IMR-90 (cell line): ENCODE measurements around the gene C1orf87. TPM values are rescaled to one million over a fixed set of nuclear protein-coding genes. Genes with fewer than 3 reads are reported as not detected.

Experiments used
- ATAC-seq: fragments of 200-7000 bp; cut with Tn5 transposase; 2 replicates; pipeline ENCODE4 v1.9.1; 2020; ENCODE audit warnings: low read depth, mild to moderate bottlenecking, moderate library complexity
- BruUV-seq: library from RNA; stranded (reverse); fragments of 400-500 nt; replicated peaks from 2 replicates; lab custom pipeline; 2021; lab: Mats Ljungman, UMichigan
- CTCF ChIA-PET: fragments of 300-600 bp; formaldehyde crosslinking; extraction: SDS; loops from one replicate; lab custom pipeline; 2021; ENCODE audit warnings: antibody characterized with exemption; lab: Yijun Ruan, JAX
- POLR2A ChIA-PET: fragments of 300-600 bp; sonication (Branson Sonifier 250); formaldehyde crosslinking; loops from one replicate; lab custom pipeline; 2022; ENCODE audit warnings: antibody characterized with exemption; ENCODE audit not compliant: unreplicated experiment; lab: Charles Lee
- DNase-seq: peaks from one replicate; pipeline ENCODE4 v3.0.0; 2013
- H2AFZ ChIP-seq: replicated peaks from 2 replicates; pipeline ENCODE3; 2013; ENCODE audit warnings: low read length, mild to moderate bottlenecking; ENCODE audit not compliant: poor library complexity
- H2AK5ac ChIP-seq: 2 replicates; pipeline ENCODE4 v1.6.1; 2013; ENCODE audit warnings: low read depth, low read length, inconsistent platforms
- H2AK9ac ChIP-seq: replicated peaks from 2 replicates; pipeline ENCODE3; 2013; ENCODE audit warnings: mild to moderate bottlenecking, low read depth, low read length, moderate library complexity; ENCODE audit not compliant: poor library complexity
- H2BK120ac ChIP-seq: 2 replicates; pipeline ENCODE4 v1.6.1; 2013; ENCODE audit warnings: low read depth, low read length, inconsistent platforms
- H2BK15ac ChIP-seq: 3 replicates; pipeline ENCODE4 v1.6.1; 2013; ENCODE audit warnings: low read depth, low read length, inconsistent platforms
- H2BK20ac ChIP-seq: 2 replicates; pipeline ENCODE4 v1.6.1; 2013; ENCODE audit warnings: low read depth, mild to moderate bottlenecking, inconsistent platforms, low read length, moderate library complexity
- H2BK5ac ChIP-seq: 2 replicates; pipeline ENCODE4 v1.6.1; 2013; ENCODE audit warnings: mild to moderate bottlenecking, low read depth, low read length, inconsistent platforms; ENCODE audit not compliant: poor library complexity, severe bottlenecking
- H3K14ac ChIP-seq: replicated peaks from 2 replicates; pipeline ENCODE4 v1.6.1; 2013; ENCODE audit warnings: low read depth, low read length, inconsistent platforms
- H3K18ac ChIP-seq: 2 replicates; pipeline ENCODE4 v1.6.1; 2013; ENCODE audit warnings: low read depth, low read length, control low read depth
- H3K23ac ChIP-seq: 2 replicates; pipeline ENCODE4 v1.6.1; 2013; ENCODE audit warnings: low read depth, low read length, inconsistent platforms
- H3K27ac ChIP-seq: 2 replicates; pipeline ENCODE4 v1.5.1; 2013; ENCODE audit warnings: mild to moderate bottlenecking, control low read depth, low read length; ENCODE audit not compliant: insufficient read depth
- H3K27me3 ChIP-seq: 2 replicates; pipeline ENCODE4 v1.6.1; 2013; ENCODE audit warnings: low read length; ENCODE audit not compliant: control insufficient read depth, insufficient read depth
- H3K36me3 ChIP-seq: 2 replicates; pipeline ENCODE4 v1.6.1; 2013; ENCODE audit warnings: low read length, mixed read lengths; ENCODE audit not compliant: control insufficient read depth, insufficient read depth
- H3K4ac ChIP-seq: 2 replicates; pipeline ENCODE4 v1.6.1; 2013; ENCODE audit warnings: low read depth, low read length, inconsistent platforms
- H3K4me1 ChIP-seq: 2 replicates; pipeline ENCODE4 v1.6.1; 2013; ENCODE audit warnings: low read length, mixed read lengths; ENCODE audit not compliant: control insufficient read depth, insufficient read depth
- H3K4me2 ChIP-seq: 2 replicates; pipeline ENCODE4 v1.6.1; 2013; ENCODE audit warnings: low read depth, mild to moderate bottlenecking, control low read depth, low read length, moderate library complexity
- H3K4me3 ChIP-seq: 2 replicates; pipeline ENCODE4 v1.5.1; 2013; ENCODE audit warnings: low read depth, mild to moderate bottlenecking, control low read depth, low read length, moderate library complexity; ENCODE audit not compliant: insufficient read depth
- H3K56ac ChIP-seq: 2 replicates; pipeline ENCODE4 v1.6.1; 2013; ENCODE audit warnings: low read length, inconsistent platforms; ENCODE audit not compliant: insufficient read depth; ENCODE audit errors: extremely low read depth
- H3K79me1 ChIP-seq, 2 experiments: 2 replicates each; pipeline ENCODE4 v1.6.1; 2013; ENCODE audit warnings: low read length in 2 of 2, inconsistent platforms in 1 of 2, low read depth in 1 of 2
- H3K9ac ChIP-seq: 2 replicates; pipeline ENCODE4 v1.6.1; 2013; ENCODE audit warnings: low read depth, low read length, control low read depth
- H3K9me1 ChIP-seq: 2 replicates; pipeline ENCODE4 v1.6.1; 2013; ENCODE audit warnings: low read length, inconsistent platforms; ENCODE audit not compliant: insufficient read depth
- H3K9me3 ChIP-seq: 2 replicates; pipeline ENCODE4 v1.6.1; 2013; ENCODE audit warnings: low read length; ENCODE audit not compliant: control insufficient read depth, insufficient read depth
- H4K20me1 ChIP-seq: 2 replicates; pipeline ENCODE4 v1.6.1; 2013; ENCODE audit warnings: low read length, inconsistent platforms; ENCODE audit not compliant: insufficient read depth
- H4K5ac ChIP-seq: 2 replicates; pipeline ENCODE4 v1.6.1; 2013; ENCODE audit warnings: mild to moderate bottlenecking, low read depth, low read length, control low read depth
- H4K8ac ChIP-seq, 2 experiments: 2 replicates each; pipeline ENCODE4 v1.6.1; 2013; ENCODE audit warnings: low read depth in 2 of 2, low read length in 2 of 2, control low read depth in 1 of 2, inconsistent platforms in 1 of 2
- H4K91ac ChIP-seq: 2 replicates; pipeline ENCODE4 v1.6.1; 2013; ENCODE audit warnings: low read depth, low read length, inconsistent platforms; ENCODE audit not compliant: insufficient read depth
- CTCF ChIP-seq: conservative IDR thresholded peaks from 2 replicates; pipeline ENCODE4 v1.5.1; 2012; ENCODE audit warnings: mild to moderate bottlenecking, low read depth, low read length, improper control_type of control experiment
- MAZ ChIP-seq: IDR thresholded peaks from 2 replicates; pipeline ENCODE4 v1.6.1; 2012; ENCODE audit warnings: low read depth, mild to moderate bottlenecking, low read length, improper control_type of control experiment, moderate library complexity, borderline replicate concordance
- NFE2L2 ChIP-seq: fragments of 150-350 bp; IDR thresholded peaks from 2 replicates; pipeline ENCODE4 v1.6.1; 2016; ENCODE audit warnings: low read depth, mild to moderate bottlenecking, low read length
- POLR2A ChIP-seq: IDR thresholded peaks from 2 replicates; pipeline ENCODE4 v1.6.1; 2012; ENCODE audit warnings: mild to moderate bottlenecking, low read depth, low read length
- RAD21 ChIP-seq: IDR thresholded peaks from 2 replicates; pipeline ENCODE4 v1.6.1; 2012; ENCODE audit warnings: low read length, improper control_type of control experiment
- RCOR1 ChIP-seq: IDR thresholded peaks from 2 replicates; pipeline ENCODE4 v1.6.1; 2012; ENCODE audit warnings: mild to moderate bottlenecking, low read length, improper control_type of control experiment; ENCODE audit not compliant: insufficient replicate concordance
- RFX5 ChIP-seq: IDR thresholded peaks from 2 replicates; pipeline ENCODE4 v1.8.0; 2012; ENCODE audit warnings: low read depth, mild to moderate bottlenecking, low read length, moderate library complexity
- SMC3 ChIP-seq: fragments of 150-350 bp; IDR thresholded peaks from 2 replicates; pipeline ENCODE4 v1.6.1; 2016; ENCODE audit warnings: low read depth, mild to moderate bottlenecking, antibody characterized with exemption, low read length, moderate library complexity
- WGBS, 2 experiments: methylation state at CpG; one replicate each; pipeline versions ENCODE4 v1.1.5 to v1.1.7; 2013; ENCODE audit warnings: missing lambda C conversion rate in 2 of 2; ENCODE audit not compliant: insufficient read length in 1 of 2; ENCODE audit errors: extremely low coverage in 2 of 2; 5-methylcytosine and 5-hydroxymethylcytosine counted together
- dilution Hi-C: fragments of 300-500 bp; cut with HindIII; formaldehyde crosslinking; loops from one replicate; pipeline ENCODE4 v1.14.3; 2018; ENCODE audit warnings: low sequenced_read_pairs; ENCODE audit not compliant: unreplicated experiment
- in situ Hi-C: fragments of 300-500 bp; cut with MboI; formaldehyde crosslinking; loops from 3 replicates; pipeline ENCODE4 v1.14.3; 2019; ENCODE audit warnings: low sequenced_read_pairs, inconsistent platforms, mixed read lengths
- intact Hi-C: fragments of 100-400 bp; cut with micrococcal nuclease; formaldehyde crosslinking; loops from 2 replicates; pipeline ENCODE4 v1.10.0; 2022
- polyA plus RNA-seq, 3 experiments: library from polyadenylated mRNA; depleted of rRNA; stranded (reverse); fragments of >200 nt; gene quantifications; 2 replicates each; pipeline ENCODE4 v1.2.3, GENCODE V29; 2012; ENCODE audit warnings: low replicate concordance in 1 of 3
- total RNA-seq: library from RNA; depleted of rRNA; stranded (reverse); fragments of >200 nt; gene quantifications from 2 replicates; pipeline ENCODE4 v1.2.3, GENCODE V29; 2012

The C1orf87 gene
- total and polyA plus RNA-seq, 2 of the 4 experiments (the other 2 are of a cell fraction), result not detected

- ChIA-PET POLR2A (no interaction called here), CTCF (no interaction called here)
- Histone ChIP-seq H3K4me2 (no peak overlapping the region), H2AK5ac (no peak overlapping the region), H2BK120ac (no peak overlapping the region), H2BK5ac (no peak overlapping the region), H3K9me3 (no peaks in the 10 kb centered on the region), H3K4ac (no peak overlapping the region), H3K56ac (no peak overlapping the region), H2AFZ (no peak overlapping the region), H4K5ac (no peak overlapping the region), H4K91ac (no peak overlapping the region), H3K23ac (no peak overlapping the region), H3K9ac (no peak overlapping the region), H3K9me1 (no peaks in the 10 kb centered on the region), H3K4me1 (no peaks in the 10 kb centered on the region), H4K8ac (no peak overlapping the region), H2AK9ac (no peak overlapping the region), H3K18ac (no peak overlapping the region), H3K4me3 (no peak overlapping the region), H3K36me3 (no peaks in the 10 kb centered on the region), H3K79me1 (no peaks in the 10 kb centered on the region), H3K14ac (no peak overlapping the region), H2BK20ac (no peak overlapping the region), H3K27ac (no peak overlapping the region), H2BK15ac (no peak overlapping the region), H3K27me3 (no peaks in the 10 kb centered on the region), H4K20me1 (no peaks in the 10 kb centered on the region)
- no peak for DNase-seq
- dilution Hi-C loops, result no loop called here
- intact Hi-C loops, result no loop called here
- BruUV-seq, result no TSS peak
- no peak for TF ChIP-seq CTCF
- no peak for TF ChIP-seq RAD21
- no peak for TF ChIP-seq NFE2L2
- TF ChIP-seq POLR2A, result no peak
- TF ChIP-seq RCOR1, result no peak
- TF ChIP-seq SMC3, result no peak
- no peak for TF ChIP-seq RFX5
- TF ChIP-seq MAZ, result no peak
- in situ Hi-C loops, result loop anchor here (25.0 kb wide), 1 partner anchor 1038 kb away; no protein-coding TSS in a partner anchor
- ATAC-seq, result no peak
- no CpG with 5 or more reads among the region's 3 CpGs for WGBS, 2 experiments
Observed at GRCh38 chr1:59999006-59999405, 74.6 kb downstream of the C1orf87 start.
